SKM-1 treated with dmso at 0.1 percent for 144 hours (cell line): Measurements from ENCODE around the gene WLS.

Experiments used
- DNase-seq: peaks from one replicate; lab custom pipeline; 2025; ENCODE audit not compliant: unreplicated experiment; lab: John Stamatoyannopoulos, UW

Gene WLS

GRCh38 chr1:68229650-68230483 is 2.5 kb downstream of the WLS start:
- peak; percentile 11 for DNase-seq

- peak; percentile 42 for DNase-seq
Observed at GRCh38 chr1:68228851-68229250, 3.5 kb downstream of the WLS start.

GRCh38 chr1:68227598-68227997 is 4.7 kb downstream of the WLS start:
- no peak for DNase-seq

- no peak for DNase-seq
Observed at GRCh38 chr1:68225781-68226180, 6.5 kb downstream of the WLS start.

GRCh38 chr1:68223687-68224086 is 8.6 kb downstream of the WLS start:
- DNase-seq: no peak

- DNase-seq: no peak
Observed at GRCh38 chr1:68221980-68222373, 10.3 kb downstream of the WLS start.

- no peak for DNase-seq
Observed at GRCh38 chr1:68221001-68221979, 11.0 kb downstream of the WLS start.

GRCh38 chr1:68220420-68220819 is 11.9 kb downstream of the WLS start:
- DNase-seq: no peak

GRCh38 chr1:68218490-68218889 is 13.8 kb downstream of the WLS start:
- DNase-seq: no peak

GRCh38 chr1:68217618-68218017 is 14.7 kb downstream of the WLS start:
- DNase-seq: no peak

- no peak for DNase-seq
Observed at GRCh38 chr1:68217060-68217554, 15.2 kb downstream of the WLS start.

- no peak for DNase-seq
Observed at GRCh38 chr1:68216089-68216772, 16.1 kb downstream of the WLS start.

- DNase-seq: peak; percentile 74
Observed at GRCh38 chr1:68213843-68214242, 18.5 kb downstream of the WLS start.

GRCh38 chr1:68211761-68212380 is 20.5 kb downstream of the WLS start:
- DNase-seq: no peak

GRCh38 chr1:68210829-68211228 is 21.5 kb downstream of the WLS start:
- DNase-seq: no peak

GRCh38 chr1:68210027-68210426 is 22.3 kb downstream of the WLS start:
- no peak for DNase-seq

GRCh38 chr1:68206848-68207689 is 25.3 kb downstream of the WLS start:
- no peak for DNase-seq

- DNase-seq: no peak
Observed at GRCh38 chr1:68205794-68206358, 26.4 kb downstream of the WLS start.

GRCh38 chr1:68204977-68205630 is 27.2 kb downstream of the WLS start:
- DNase-seq: no peak
